Suprapubic skin (tissue), 4 donors: ENCODE measurements around the gene GSTO1.

Source experiments
- CTCF ChIP-seq, 2 donors: fragments of 200-600 bp in 1 of 2; fragments of 450-650 bp in 1 of 2; sonication (generic) in 1 of 2; IDR thresholded peaks; one replicate each; pipeline ENCODE4 v1.5.1; 2016 to 2019; ENCODE audit warnings: antibody characterized with exemption in 2 of 2, mild to moderate bottlenecking in 1 of 2, moderate library complexity in 1 of 2
- EP300 ChIP-seq: sonication (generic); formaldehyde crosslinking; IDR thresholded peaks from one replicate; pipeline ENCODE4 v1.6.1; 2017; ENCODE audit warnings: antibody characterized with exemption
- POLR2A ChIP-seq, 2 donors: fragments of 450-650 bp; IDR thresholded peaks; one replicate each; pipeline ENCODE4 v1.6.1; 2017; ENCODE audit warnings: antibody characterized with exemption in 2 of 2, mild to moderate bottlenecking in 2 of 2, moderate library complexity in 2 of 2
- POLR2AphosphoS5 ChIP-seq, 3 donors: sonication (generic); formaldehyde crosslinking; IDR thresholded peaks; one replicate each; pipeline ENCODE4 v1.6.1; 2017; ENCODE audit warnings: antibody characterized with exemption in 3 of 3

GRCh38 chr10:104216631-104217030, 38.1 kb upstream of the GSTO1 start:
- TF ChIP-seq EP300, result no peak
- no peak for TF ChIP-seq CTCF (IDR thresholded peaks at IDR 0.05)
- TF ChIP-seq POLR2A (IDR thresholded peaks at IDR 0.05), result no peak
- no peak for TF ChIP-seq POLR2AphosphoS5 (IDR thresholded peaks at IDR 0.05)
